ENCODE data around the gene NLE1.

GRCh38 chr17:35129973-35130351 lies 12.1 kb downstream of the NLE1 start:
- TF ChIP-seq CTCF (IDR thresholded peaks at IDR 0.05) = no peak
- TF ChIP-seq POLR2A (IDR thresholded peaks at IDR 0.05) = no peak

Measured in right lobe of liver (tissue), 4 donors.